ENCODE data around the gene MOB3A. TPM values are rescaled to one million over a fixed set of nuclear protein-coding genes. Genes with fewer than 3 reads are reported as not detected.
A peak's percentile ranks its signal among the peaks of the same experiment; 100 is the strongest.

The MOB3A gene
- polyA plus RNA-seq, 3 donors from 2014 or later, result 39.4 to 160 (median 42.2) TPM

GRCh38 chr19:2051773-2052704 is 44.1 kb downstream of the MOB3A start:
- peak overlapping the region; percentile 54 to 82 (median 76) for H3K4me3 Mint-ChIP-seq
- peak overlapping the region; percentile 86 to 94 (median 92) for H3K27ac Mint-ChIP-seq
- H3K4me1 Mint-ChIP-seq, result peaks cover 30 to 49% of the 10 kb centered on the region in 2 donors
- H3K9me3 Mint-ChIP-seq, result no peaks in the 10 kb centered on the region
- H3K27me3 Mint-ChIP-seq (ENCODE audit: low read depth in 3 of 3), result peaks cover 2 to 11% (median 7%) of the 10 kb centered on the region in 3 donors
- peak; percentile 43 to 61 (median 53) for DNase-seq
- no peaks in the 10 kb centered on the region for H3K36me3 Mint-ChIP-seq

GRCh38 chr19:2050991-2051772 is 44.9 kb downstream of the MOB3A start, which contains the start of gene MKNK2:
Gene MKNK2 (minus strand): TSS chr19:2051244. CDS start chr19:2050851, 393 bp downstream.
- peaks cover 2 to 13% (median 8%) of the 10 kb centered on the region in 3 donors for H3K27me3 Mint-ChIP-seq (ENCODE audit: low read depth in 3 of 3)
- H3K36me3 Mint-ChIP-seq, result no peaks in the 10 kb centered on the region
- peak; percentile 94 to 95 (median 95) for DNase-seq
- H3K9me3 Mint-ChIP-seq, result no peaks in the 10 kb centered on the region
- peak within 1 kb of the TSS; percentile 86 to 94 (median 92) for H3K27ac Mint-ChIP-seq
- peak within 1 kb of the TSS; percentile 83 to 89 (median 87) for H3K4me3 Mint-ChIP-seq
- peaks cover 21 to 45% of the 10 kb centered on the region in 2 donors for H3K4me1 Mint-ChIP-seq

GRCh38 chr19:2050349-2050990 is 45.7 kb downstream of the MOB3A start:
- Mint-ChIP-seq H3K4me3 (peak overlapping the region; percentile 83 to 89 (median 87)), H3K4me1 (peaks cover 16 to 41% of the 10 kb centered on the region in 2 donors), H3K36me3 (no peaks in the 10 kb centered on the region), H3K27me3 (ENCODE audit: low read depth in 3 of 3) (peaks cover 2 to 13% (median 9%) of the 10 kb centered on the region in 3 donors), H3K9me3 (no peaks in the 10 kb centered on the region), H3K27ac (peak overlapping the region in 3 of 6 donors; percentile 83 to 91 (median 88))
- no peak for DNase-seq

- no peaks in the 10 kb centered on the region for H3K36me3 Mint-ChIP-seq
- no peaks in the 10 kb centered on the region for H3K9me3 Mint-ChIP-seq
- DNase-seq, result peak; percentile 66 to 70 (median 67)
- peak overlapping the region; percentile 83 to 89 (median 87) for H3K4me3 Mint-ChIP-seq
- H3K4me1 Mint-ChIP-seq, result peaks cover 17 to 38% of the 10 kb centered on the region in 2 donors
- H3K27ac Mint-ChIP-seq, result peak overlapping the region; percentile 75 to 94 (median 86)
- H3K27me3 Mint-ChIP-seq (ENCODE audit: low read depth in 3 of 3), result peaks cover 2 to 16% (median 12%) of the 10 kb centered on the region in 3 donors
Measured at GRCh38 chr19:2049741-2050348, 46.3 kb downstream of the MOB3A start.

- H3K4me1 Mint-ChIP-seq, result peaks cover 19 to 38% of the 10 kb centered on the region in 2 donors
- H3K27ac Mint-ChIP-seq, result peak overlapping the region in 5 of 6 donors; percentile 75 to 94 (median 88)
- no peaks in the 10 kb centered on the region for H3K36me3 Mint-ChIP-seq
- DNase-seq, result no peak
- H3K4me3 Mint-ChIP-seq, result peak overlapping the region; percentile 83 to 89 (median 87)
- peaks cover 2 to 18% (median 15%) of the 10 kb centered on the region in 3 donors for H3K27me3 Mint-ChIP-seq (ENCODE audit: low read depth in 3 of 3)
- H3K9me3 Mint-ChIP-seq, result no peaks in the 10 kb centered on the region
Measured at GRCh38 chr19:2048959-2049740, 47.0 kb downstream of the MOB3A start.

GRCh38 chr19:2048104-2048958 is 47.8 kb downstream of the MOB3A start:
- DNase-seq, result no peak
- Mint-ChIP-seq H3K27ac (peak overlapping the region in 3 of 6 donors; percentile 40 to 69 (median 51)), H3K36me3 (no peaks in the 10 kb centered on the region), H3K4me1 (peaks cover 19 to 42% of the 10 kb centered on the region in 2 donors), H3K27me3 (ENCODE audit: low read depth in 3 of 3) (peaks cover 2 to 21% (median 20%) of the 10 kb centered on the region in 3 donors), H3K9me3 (no peaks in the 10 kb centered on the region), H3K4me3 (peak overlapping the region in 4 of 5 donors; percentile 43 to 87 (median 44))

GRCh38 chr19:2047449-2048103 is 48.5 kb downstream of the MOB3A start:
- H3K4me3 Mint-ChIP-seq, result peak overlapping the region in 2 of 5 donors; percentile 44 to 49
- H3K9me3 Mint-ChIP-seq, result no peaks in the 10 kb centered on the region
- H3K36me3 Mint-ChIP-seq, result no peaks in the 10 kb centered on the region
- no peak for DNase-seq
- H3K27ac Mint-ChIP-seq, result peak overlapping the region in 2 of 6 donors; percentile 40 to 69
- H3K4me1 Mint-ChIP-seq, result peaks cover 18 to 47% of the 10 kb centered on the region in 2 donors
- peaks cover 2 to 27% (median 25%) of the 10 kb centered on the region in 3 donors for H3K27me3 Mint-ChIP-seq (ENCODE audit: low read depth in 3 of 3)

- Mint-ChIP-seq H3K4me1 (peaks cover 13 to 47% of the 10 kb centered on the region in 2 donors), H3K4me3 (no peak overlapping the region), H3K36me3 (no peaks in the 10 kb centered on the region), H3K9me3 (no peaks in the 10 kb centered on the region), H3K27me3 (ENCODE audit: low read depth in 3 of 3) (peaks cover 2 to 30% (median 29%) of the 10 kb centered on the region in 3 donors), H3K27ac (peak overlapping the region in 2 of 6 donors; percentile 17 to 19)
- DNase-seq, result no peak
Measured at GRCh38 chr19:2047076-2047448, 49.1 kb downstream of the MOB3A start.

- H3K4me1 Mint-ChIP-seq, result peaks cover 13 to 41% of the 10 kb centered on the region in 2 donors
- no peak for DNase-seq
- H3K9me3 Mint-ChIP-seq, result no peaks in the 10 kb centered on the region
- H3K36me3 Mint-ChIP-seq, result no peaks in the 10 kb centered on the region
- H3K27me3 Mint-ChIP-seq (ENCODE audit: low read depth in 3 of 3), result peaks cover 2 to 34% (median 28%) of the 10 kb centered on the region in 3 donors
- H3K27ac Mint-ChIP-seq, result peak overlapping the region in 1 of 6 donors; percentile 19
- H3K4me3 Mint-ChIP-seq, result no peak overlapping the region
Measured at GRCh38 chr19:2046046-2046907, 49.8 kb downstream of the MOB3A start.

GRCh38 chr19:2045501-2046045 is 50.6 kb downstream of the MOB3A start:
- H3K27me3 Mint-ChIP-seq (ENCODE audit: low read depth in 3 of 3), result peaks cover 0 to 32% (median 26%) of the 10 kb centered on the region in 3 donors
- H3K9me3 Mint-ChIP-seq, result no peaks in the 10 kb centered on the region
- H3K4me3 Mint-ChIP-seq, result no peak overlapping the region
- peak overlapping the region in 2 of 6 donors; percentile 82 to 83 for H3K27ac Mint-ChIP-seq
- no peaks in the 10 kb centered on the region for H3K36me3 Mint-ChIP-seq
- H3K4me1 Mint-ChIP-seq, result peaks cover 13 to 41% of the 10 kb centered on the region in 2 donors
- DNase-seq, result no peak
